SJCRH30 (cell line): Measurements from ENCODE around the gene ZNF618. TPM values are rescaled to one million over a fixed set of nuclear protein-coding genes. Genes with fewer than 3 reads are reported as not detected.
"Not testable (repeated sequence)": the region's sequence is repeated elsewhere in the genome, so short reads cannot be mapped to it uniquely, and the experiment has no call there.

Experiments
- DNase-seq, 2 experiments: peaks; one replicate each; pipeline ENCODE4 v3.0.0-alpha.2; 2015 to 2020
- H3K27ac ChIP-seq: fragments of 250-450 bp; sonication (Bioruptor Pico); 2 replicates; pipeline ENCODE4 v1.5.1; 2020; ENCODE audit warnings: mild to moderate bottlenecking, moderate library complexity
- H3K27me3 ChIP-seq: fragments of 250-450 bp; sonication (Bioruptor Pico); 2 replicates; pipeline ENCODE4 v1.5.1; 2020; ENCODE audit warnings: mild to moderate bottlenecking, moderate library complexity
- H3K36me3 ChIP-seq: fragments of 250-450 bp; sonication (Bioruptor Pico); 2 replicates; pipeline ENCODE4 v1.5.1; 2020; ENCODE audit warnings: mild to moderate bottlenecking, moderate library complexity
- H3K4me1 ChIP-seq: fragments of 250-450 bp; sonication (Bioruptor Pico); 2 replicates; pipeline ENCODE4 v1.5.1; 2020; ENCODE audit warnings: mild to moderate bottlenecking, moderate library complexity
- H3K4me3 ChIP-seq: fragments of 250-450 bp; sonication (Bioruptor Pico); 2 replicates; pipeline ENCODE4 v1.5.1; 2020; ENCODE audit warnings: mild to moderate bottlenecking, moderate library complexity
- H3K9me3 ChIP-seq: fragments of 250-450 bp; sonication (Bioruptor Pico); replicated peaks from 2 replicates; pipeline ENCODE4 v1.5.1; 2020; ENCODE audit warnings: mild to moderate bottlenecking, moderate library complexity
- total RNA-seq: library from RNA; depleted of rRNA; stranded (reverse); fragments of >200 nt; shearing (Covaris generic); gene quantifications from 2 replicates; pipeline ENCODE4 v1.2.3, GENCODE V29; 2014

Gene ZNF618
- total RNA-seq, 1 experiment from 2014 or later = 19.3 TPM

GRCh38 chr9:113993838-113994540, 117.9 kb downstream of the ZNF618 start:
- Histone ChIP-seq H3K36me3 (peaks cover 11% of the 10 kb centered on the region), H3K27me3 (no peaks in the 10 kb centered on the region), H3K4me3 (no peak overlapping the region), H3K4me1 (peaks cover 13% of the 10 kb centered on the region), H3K9me3 (no peaks in the 10 kb centered on the region), H3K27ac (no peak overlapping the region)
- DNase-seq = no peak

GRCh38 chr9:113995401-113995800, 119.3 kb downstream of the ZNF618 start:
- Histone ChIP-seq H3K27me3 (no peaks in the 10 kb centered on the region), H3K27ac (no peak overlapping the region), H3K36me3 (peaks cover 6% of the 10 kb centered on the region), H3K4me3 (no peak overlapping the region), H3K4me1 (peaks cover under 1% of the 10 kb centered on the region; the same call in 1 of the 2 replicates), H3K9me3 (no peaks in the 10 kb centered on the region)
- DNase-seq = no peak

GRCh38 chr9:113995963-113996362, 119.9 kb downstream of the ZNF618 start:
- no peak for DNase-seq
- no peak overlapping the region for H3K27ac ChIP-seq
- no peaks in the 10 kb centered on the region for H3K9me3 ChIP-seq
- H3K36me3 ChIP-seq = peaks cover 3% of the 10 kb centered on the region; the same call in 1 of the 2 replicates
- H3K27me3 ChIP-seq = no peaks in the 10 kb centered on the region
- H3K4me3 ChIP-seq = no peak overlapping the region
- H3K4me1 ChIP-seq = no peaks in the 10 kb centered on the region

GRCh38 chr9:113996531-113997001, 120.5 kb downstream of the ZNF618 start:
- no peak overlapping the region for H3K4me3 ChIP-seq
- DNase-seq = no peak
- H3K9me3 ChIP-seq = no peaks in the 10 kb centered on the region
- H3K4me1 ChIP-seq = no peaks in the 10 kb centered on the region
- no peak overlapping the region for H3K27ac ChIP-seq
- H3K36me3 ChIP-seq = peaks cover 3% of the 10 kb centered on the region; the same call in 1 of the 2 replicates
- no peaks in the 10 kb centered on the region for H3K27me3 ChIP-seq

GRCh38 chr9:113997064-113997463, 121.0 kb downstream of the ZNF618 start:
- not testable (repeated sequence) for H3K4me3 ChIP-seq, H3K36me3 ChIP-seq, H3K4me1 ChIP-seq, H3K27ac ChIP-seq, H3K27me3 ChIP-seq, DNase-seq, H3K9me3 ChIP-seq

GRCh38 chr9:113997610-113998009, 121.5 kb downstream of the ZNF618 start:
- no peaks in the 10 kb centered on the region for H3K9me3 ChIP-seq
- no peak overlapping the region for H3K4me3 ChIP-seq
- H3K27ac ChIP-seq = no peak overlapping the region
- H3K27me3 ChIP-seq = no peaks in the 10 kb centered on the region
- no peaks in the 10 kb centered on the region for H3K4me1 ChIP-seq
- H3K36me3 ChIP-seq = peaks cover 3% of the 10 kb centered on the region; the same call in 1 of the 2 replicates
- no peak for DNase-seq

- no peak for DNase-seq
- Histone ChIP-seq H3K9me3 (no peaks in the 10 kb centered on the region), H3K27ac (no peak overlapping the region), H3K4me1 (no peaks in the 10 kb centered on the region), H3K4me3 (no peak overlapping the region), H3K36me3 (peaks cover 3% of the 10 kb centered on the region; the same call in 1 of the 2 replicates), H3K27me3 (no peaks in the 10 kb centered on the region)
These were observed 122.0 kb downstream of the ZNF618 start for GRCh38 chr9:113998114-113998513.

- Histone ChIP-seq H3K4me3 (no peak overlapping the region), H3K9me3 (no peaks in the 10 kb centered on the region), H3K36me3 (peaks cover 3% of the 10 kb centered on the region; the same call in 1 of the 2 replicates), H3K4me1 (no peaks in the 10 kb centered on the region), H3K27me3 (no peaks in the 10 kb centered on the region), H3K27ac (no peak overlapping the region)
- DNase-seq = peak; percentile 36 to 54
These were observed 122.6 kb downstream of the ZNF618 start for GRCh38 chr9:113998525-113999255.

GRCh38 chr9:113999256-114000062, 123.3 kb downstream of the ZNF618 start:
- Histone ChIP-seq H3K27me3 (no peaks in the 10 kb centered on the region), H3K4me1 (no peaks in the 10 kb centered on the region), H3K4me3 (no peak overlapping the region), H3K9me3 (no peaks in the 10 kb centered on the region), H3K36me3 (peaks cover 3% of the 10 kb centered on the region; the same call in 1 of the 2 replicates), H3K27ac (no peak overlapping the region)
- no peak for DNase-seq

GRCh38 chr9:114000063-114000454, 124.0 kb downstream of the ZNF618 start:
- no peaks in the 10 kb centered on the region for H3K4me1 ChIP-seq
- no peak for DNase-seq
- no peak overlapping the region for H3K4me3 ChIP-seq
- no peaks in the 10 kb centered on the region for H3K27me3 ChIP-seq
- H3K27ac ChIP-seq = no peak overlapping the region
- H3K36me3 ChIP-seq = peaks cover 8% of the 10 kb centered on the region; the same call in 1 of the 2 replicates
- no peaks in the 10 kb centered on the region for H3K9me3 ChIP-seq

GRCh38 chr9:114000671-114001409, 124.7 kb downstream of the ZNF618 start:
- Histone ChIP-seq H3K4me3 (no peak overlapping the region), H3K9me3 (no peaks in the 10 kb centered on the region), H3K27ac (no peak overlapping the region), H3K27me3 (no peaks in the 10 kb centered on the region), H3K36me3 (peaks cover 8% of the 10 kb centered on the region; the same call in 1 of the 2 replicates), H3K4me1 (no peaks in the 10 kb centered on the region)
- no peak for DNase-seq

- Histone ChIP-seq H3K36me3 (peaks cover 8% of the 10 kb centered on the region; the same call in 1 of the 2 replicates), H3K9me3 (no peaks in the 10 kb centered on the region), H3K27ac (no peak overlapping the region), H3K4me3 (no peak overlapping the region), H3K27me3 (no peaks in the 10 kb centered on the region), H3K4me1 (no peaks in the 10 kb centered on the region)
- DNase-seq = no peak
These were observed 125.2 kb downstream of the ZNF618 start for GRCh38 chr9:114001410-114001685.

GRCh38 chr9:114001794-114002261, 125.7 kb downstream of the ZNF618 start:
- peaks cover 9% of the 10 kb centered on the region for H3K36me3 ChIP-seq

GRCh38 chr9:114002271-114002985, 126.3 kb downstream of the ZNF618 start:
- no peaks in the 10 kb centered on the region for H3K27me3 ChIP-seq
- no peak overlapping the region for H3K27ac ChIP-seq
- no peak for DNase-seq
- H3K36me3 ChIP-seq = peaks cover 15% of the 10 kb centered on the region
- no peaks in the 10 kb centered on the region for H3K4me1 ChIP-seq
- H3K4me3 ChIP-seq = no peak overlapping the region
- no peaks in the 10 kb centered on the region for H3K9me3 ChIP-seq

More at GRCh38 chr9:114001794-114002261, 125.7 kb downstream of the ZNF618 start:
- Histone ChIP-seq H3K27ac (no peak overlapping the region), H3K4me3 (no peak overlapping the region), H3K4me1 (no peaks in the 10 kb centered on the region), H3K27me3 (no peaks in the 10 kb centered on the region), H3K9me3 (no peaks in the 10 kb centered on the region)
- no peak for DNase-seq
